NCI-H2196 (cell line): ENCODE results near the gene PITPNB.

Experiments used
- DNase-seq: peaks from one replicate; lab custom pipeline; 2025; ENCODE audit not compliant: unreplicated experiment; lab: John Stamatoyannopoulos, UW

The PITPNB gene

DNA sequence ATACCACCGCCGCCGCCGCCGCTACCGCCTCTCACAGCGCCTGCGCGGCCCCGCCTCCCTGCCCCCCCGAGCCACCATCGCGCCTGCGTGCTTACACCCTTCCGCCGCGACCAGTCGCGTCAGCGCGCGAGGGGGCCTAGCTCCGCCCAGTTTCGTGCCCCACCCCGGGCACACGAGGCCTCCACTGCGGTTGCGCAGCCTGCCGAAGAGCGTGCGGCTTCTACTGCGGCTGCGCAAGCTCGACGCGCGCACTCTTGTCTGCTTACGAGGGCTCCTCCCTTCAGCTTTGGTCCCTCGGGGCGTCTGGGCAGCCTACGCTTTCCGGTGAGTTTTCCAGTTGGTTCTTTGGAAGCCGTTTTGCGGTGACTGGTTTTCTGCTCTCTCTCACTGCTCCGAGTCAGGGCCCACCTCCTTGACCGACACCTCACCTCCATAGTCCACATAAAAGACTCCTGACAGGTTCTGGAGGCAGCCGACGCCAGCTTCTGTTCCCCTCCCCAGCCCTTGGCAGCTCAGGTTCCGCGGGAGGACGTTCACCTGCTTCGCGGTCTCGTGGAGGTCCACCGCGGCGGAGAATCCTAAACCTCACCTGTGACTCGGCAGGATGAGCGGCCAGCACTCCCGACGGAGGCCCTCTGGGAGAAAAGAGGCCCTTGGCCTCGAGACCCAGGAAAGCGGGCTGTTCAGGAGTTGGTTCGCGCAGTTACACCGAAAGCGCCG is at the start of gene PITPNB:
Gene PITPNB, minus strand, starts transcription at position 35 of the 720 bp plus-strand sequence. CDS start 65 bp downstream, outside the sequence.
- DNase-seq = peak; percentile 92

DNA sequence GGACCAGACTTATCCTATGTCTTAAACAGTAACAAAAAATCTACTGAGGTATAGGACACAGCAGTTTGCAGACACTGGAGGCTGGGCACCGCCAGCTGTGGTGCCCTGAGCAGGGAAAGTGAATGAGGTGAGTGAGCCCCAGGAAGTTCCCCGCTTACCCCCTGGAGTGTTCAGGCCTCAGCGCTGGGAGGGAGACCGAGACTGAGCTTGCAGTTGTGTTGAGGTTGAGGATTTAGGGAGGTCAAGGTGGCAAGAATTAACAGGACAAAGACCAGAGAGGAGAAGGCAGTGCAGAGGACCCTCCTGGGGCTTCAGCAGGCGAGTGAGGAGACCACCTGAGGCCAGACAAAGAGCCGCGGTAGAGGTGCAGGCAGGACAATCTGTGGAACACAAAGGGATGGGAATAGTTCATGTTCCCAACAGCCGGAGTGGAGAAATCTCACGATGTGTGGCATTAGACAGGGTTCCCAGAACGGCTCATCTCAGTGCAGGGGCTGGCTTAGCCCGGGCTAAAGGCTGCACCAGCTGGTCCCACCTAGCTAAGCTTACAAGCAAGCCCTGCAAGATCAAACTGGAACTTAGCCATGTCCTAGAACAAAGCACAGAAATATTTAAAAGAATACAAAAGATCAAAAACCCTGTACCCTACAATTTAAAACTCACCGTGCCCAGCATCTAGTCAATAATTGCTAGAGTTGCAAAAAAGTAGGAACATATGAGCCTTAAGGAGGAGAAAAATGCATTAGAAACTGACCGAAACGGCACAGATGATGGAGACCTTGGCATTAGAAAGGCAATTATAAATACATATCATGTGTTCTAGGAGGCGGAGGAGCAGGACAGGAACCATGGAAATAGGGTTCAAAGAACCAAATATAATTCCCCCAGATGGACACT is 47.4 kb upstream of the PITPNB start:
- DNase-seq = no peak

DNA sequence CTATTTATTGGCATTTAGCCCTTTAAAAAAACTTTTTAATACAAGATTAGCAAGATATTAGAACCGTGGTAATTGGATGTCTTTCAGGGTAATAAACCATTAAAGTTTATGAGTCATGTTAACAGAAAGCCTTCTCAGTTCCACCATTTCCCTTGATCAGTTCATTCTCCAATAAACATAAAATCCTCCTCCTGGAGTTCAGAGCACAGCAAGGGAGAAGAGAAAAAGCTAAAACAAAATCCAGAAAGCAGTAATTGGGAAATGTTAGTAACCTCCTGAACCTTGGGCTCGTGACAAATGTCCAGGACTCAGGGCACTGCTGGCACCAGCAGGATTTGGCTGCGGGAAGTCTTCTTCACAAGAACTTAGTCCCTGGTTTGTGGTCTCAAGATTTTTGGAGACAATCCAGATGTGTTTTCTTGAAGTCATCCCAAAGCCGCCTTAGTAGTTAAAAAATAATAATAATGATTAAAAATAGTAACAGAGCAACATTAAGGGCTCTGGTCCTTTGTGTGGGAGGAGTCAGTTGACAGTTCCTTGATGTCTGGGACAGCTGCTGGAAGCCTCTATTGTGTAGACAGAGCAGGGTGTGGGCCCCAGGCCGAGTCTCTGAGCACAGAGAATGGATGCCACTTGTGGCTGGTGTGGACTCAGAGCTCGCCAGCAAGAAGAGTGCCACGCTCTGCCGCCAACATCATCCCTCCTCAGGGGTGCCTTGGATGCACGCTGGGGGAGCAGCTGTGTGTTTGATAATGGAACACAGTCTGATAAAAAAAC is 43.4 kb upstream of the PITPNB start:
- no peak for DNase-seq

- no peak for DNase-seq
Measured at GRCh38 chr22:27961680-27962079, 42.6 kb upstream of the PITPNB start.

DNA sequence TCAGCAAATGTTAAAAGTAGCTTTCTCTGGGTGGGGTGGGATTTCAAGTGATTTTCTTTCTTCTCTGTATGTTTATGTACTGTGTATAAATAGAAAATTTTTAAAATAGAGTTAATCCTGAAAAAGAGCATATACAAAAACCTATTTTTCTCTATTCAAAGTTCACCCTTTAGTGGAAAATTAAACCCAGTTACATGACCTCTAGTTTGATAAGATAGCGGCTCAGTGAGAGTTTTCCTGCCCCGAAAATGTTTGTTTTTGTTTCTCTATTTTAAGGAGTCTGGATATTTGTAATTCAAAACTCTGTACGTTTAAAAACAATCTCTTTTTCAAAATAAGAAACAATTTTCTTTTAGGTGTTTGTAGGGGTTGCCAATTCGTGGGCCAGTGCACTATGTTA is 42.1 kb upstream of the PITPNB start:
- no peak for DNase-seq

- DNase-seq = no peak
Measured at GRCh38 chr22:27959335-27960090, 40.5 kb upstream of the PITPNB start.

DNA sequence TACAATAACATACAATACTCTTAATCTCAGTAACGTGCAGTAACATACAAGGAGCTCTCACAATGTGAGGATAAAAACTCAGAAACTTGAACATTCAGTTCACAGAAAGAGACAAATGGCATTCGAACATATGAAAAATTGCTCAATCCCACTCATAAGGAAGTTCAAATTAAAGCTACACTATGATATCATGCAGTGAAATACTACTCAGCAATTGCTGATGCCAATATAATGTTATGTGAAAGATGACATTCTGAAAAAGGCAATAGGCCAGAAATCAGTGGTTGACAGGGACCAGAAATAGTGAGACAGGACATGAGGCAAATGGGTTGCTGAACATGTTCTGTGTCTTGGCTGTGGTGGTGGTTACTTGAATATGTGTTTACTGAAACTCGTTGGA is 33.7 kb upstream of the PITPNB start:
- DNase-seq = no peak

DNA sequence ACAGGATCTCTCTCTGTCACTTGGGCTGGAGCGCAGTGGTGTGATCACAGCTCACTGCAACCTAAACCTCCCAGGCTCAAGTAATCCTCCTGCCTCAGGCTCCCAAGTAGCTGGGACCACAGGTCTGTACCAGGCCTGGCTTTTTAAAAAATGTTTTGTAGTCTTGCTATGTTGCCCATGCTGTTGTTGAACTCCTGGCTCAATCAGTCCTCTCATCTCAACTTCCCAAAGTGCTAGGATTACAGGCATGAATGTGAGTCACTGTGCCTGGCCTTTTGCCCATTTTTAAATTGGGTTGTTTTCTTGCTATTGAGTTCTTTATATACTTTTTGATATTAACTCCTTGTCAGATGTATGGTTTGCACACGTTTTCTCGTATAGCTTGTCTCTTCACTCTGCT is 33.0 kb upstream of the PITPNB start:
- no peak for DNase-seq

DNA sequence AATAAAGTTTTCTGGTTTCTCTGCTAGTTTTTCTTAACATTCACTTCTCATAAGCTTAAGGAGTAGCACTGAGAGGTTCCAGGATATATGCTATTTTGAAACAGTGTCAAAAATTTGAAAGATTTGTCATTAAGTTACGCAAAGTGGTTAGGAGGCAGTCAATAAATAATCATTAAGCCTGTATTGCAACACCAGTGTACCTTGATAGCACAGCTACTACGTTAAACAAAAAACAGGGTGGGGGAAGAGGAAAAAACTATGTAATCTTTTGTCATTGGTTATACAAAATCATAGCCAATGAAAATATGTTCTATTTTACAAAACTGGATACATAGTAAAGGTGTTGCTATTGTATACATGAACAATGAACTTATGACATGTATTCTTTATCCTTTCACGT is 30.4 kb upstream of the PITPNB start:
- DNase-seq = no peak

DNA sequence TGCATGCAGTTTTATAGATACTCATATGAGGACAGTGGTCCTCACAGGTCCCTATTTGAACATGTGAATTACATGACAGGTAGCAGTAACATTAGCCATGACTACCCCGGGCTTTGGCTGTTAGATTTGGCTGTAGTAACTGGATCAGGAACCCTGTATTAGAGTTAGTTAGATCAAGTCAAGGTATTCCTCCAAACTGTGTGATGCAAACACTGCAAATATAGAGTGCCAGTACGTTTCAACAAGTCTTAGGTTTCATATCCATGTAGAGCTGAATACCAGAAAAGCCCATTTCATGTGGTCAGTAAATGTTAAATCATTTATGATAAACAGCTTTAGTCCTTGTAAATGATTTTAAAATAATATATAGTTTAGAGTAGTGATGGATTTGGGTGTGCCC is 29.5 kb upstream of the PITPNB start:
- DNase-seq = no peak

DNA sequence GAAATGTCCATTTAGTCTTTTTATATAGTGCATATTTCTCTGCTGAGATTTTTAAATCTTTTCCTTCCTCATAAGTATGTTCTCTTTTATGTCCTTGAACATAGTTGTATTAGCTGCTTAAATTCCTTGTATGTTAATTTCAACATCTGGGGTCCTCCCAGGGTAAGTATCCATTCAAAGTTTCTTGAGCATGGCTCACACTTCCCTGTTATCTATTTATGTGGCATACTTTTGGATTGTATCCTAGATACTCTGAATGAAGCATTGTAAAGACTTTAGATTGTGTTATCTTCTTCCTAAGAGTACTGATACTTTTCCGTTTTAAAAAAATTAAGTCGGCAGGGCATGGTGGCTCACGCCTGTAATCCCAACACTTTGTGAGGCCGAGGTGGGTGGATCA is 28.4 kb upstream of the PITPNB start:
- DNase-seq = no peak

- no peak for DNase-seq
Measured at GRCh38 chr22:27941143-27941542, 22.1 kb upstream of the PITPNB start.

- DNase-seq = no peak
Measured at GRCh38 chr22:27937453-27937852, 18.4 kb upstream of the PITPNB start.

DNA sequence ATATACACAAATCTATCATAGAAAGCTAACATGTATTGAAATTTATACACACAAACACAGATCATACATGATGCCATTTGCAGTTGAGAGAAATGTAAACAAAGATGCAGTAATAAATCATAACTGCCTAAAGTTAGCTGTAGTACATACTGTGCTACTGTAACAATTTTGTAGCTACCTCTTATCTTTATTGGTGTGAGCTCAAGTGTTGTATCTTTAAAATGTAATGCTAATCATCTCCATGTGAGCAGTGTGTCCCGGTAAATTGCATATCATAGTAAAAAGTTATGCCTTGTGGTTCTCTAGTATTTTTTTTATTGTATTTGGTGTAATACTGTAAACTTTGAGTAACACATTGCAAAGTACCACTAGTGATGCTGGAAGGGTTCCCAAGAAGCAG is 16.8 kb upstream of the PITPNB start:
- no peak for DNase-seq

DNA sequence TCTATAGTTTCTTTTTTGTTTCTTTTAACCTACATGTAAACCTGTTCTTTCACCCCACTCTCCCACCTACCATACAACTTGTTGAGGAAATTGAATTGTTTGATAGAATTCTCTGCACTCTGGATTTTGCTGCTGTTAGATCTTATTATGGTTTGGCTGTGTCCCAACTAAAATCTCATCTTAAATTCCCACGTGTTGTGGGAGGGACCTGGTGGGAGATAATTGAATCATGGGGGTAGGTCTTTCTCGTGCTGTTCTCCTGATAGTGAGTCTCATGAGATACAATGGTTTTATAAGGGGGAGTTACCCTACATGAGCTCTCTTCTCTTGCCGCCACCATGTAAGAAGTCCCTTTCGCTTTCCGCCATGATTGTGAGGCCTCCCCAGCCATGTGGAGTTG is 15.0 kb upstream of the PITPNB start:
- DNase-seq = no peak

- no peak for DNase-seq
Measured at GRCh38 chr22:27933186-27933983, 14.3 kb upstream of the PITPNB start.

GRCh38 chr22:27930331-27931060 is 11.4 kb upstream of the PITPNB start:
- DNase-seq = no peak

DNA sequence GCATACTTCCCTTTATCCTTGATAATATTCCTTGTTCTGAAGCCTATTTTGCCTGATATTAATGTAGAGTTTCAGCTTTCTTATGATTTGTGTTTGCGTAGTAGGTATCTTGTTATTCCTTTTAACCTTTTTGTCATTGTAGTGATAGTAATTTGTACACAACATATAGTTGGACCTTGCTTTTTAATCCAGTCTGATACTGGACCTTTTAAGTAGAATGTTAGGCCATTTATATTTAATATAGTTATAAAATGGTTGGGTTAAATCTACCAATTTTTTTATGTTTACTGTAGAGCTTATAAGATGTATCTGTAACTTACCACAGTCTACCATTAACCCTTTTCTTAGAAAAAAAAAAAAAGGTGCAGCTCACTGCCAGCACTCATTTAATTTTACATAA is 8.6 kb upstream of the PITPNB start:
- DNase-seq = no peak

GRCh38 chr22:27925331-27925730 is 6.3 kb upstream of the PITPNB start:
- no peak for DNase-seq
